ENCODE data around the gene NGFR.

Gene NGFR

GRCh38 chr17:49452201-49452600 is 42.9 kb upstream of the NGFR start:
- Mint-ChIP-seq H3K9me3 (no peaks in the 10 kb centered on the region), H3K36me3 (ENCODE audit: low read depth) (no peaks in the 10 kb centered on the region)

GRCh38 chr17:49452661-49453060 is 42.4 kb upstream of the NGFR start:
- Mint-ChIP-seq H3K36me3 (ENCODE audit: low read depth) (no peaks in the 10 kb centered on the region), H3K4me1 (peaks cover 73% of the 10 kb centered on the region), H3K9me3 (no peaks in the 10 kb centered on the region), H3K4me3 (no peak overlapping the region), H3K27me3 (ENCODE audit: low read depth, poor library complexity) (peaks cover 24% of the 10 kb centered on the region), H3K27ac (no peak overlapping the region)
- DNase-seq: no peak
- TF ChIP-seq CTCF (IDR thresholded peaks at IDR 0.05): no peak

More at GRCh38 chr17:49452201-49452600, 42.9 kb upstream of the NGFR start:
- no peak for DNase-seq
- Mint-ChIP-seq H3K27ac (no peak overlapping the region), H3K4me3 (no peak overlapping the region), H3K4me1 (peaks cover 76% of the 10 kb centered on the region), H3K27me3 (ENCODE audit: low read depth, poor library complexity) (peaks cover 27% of the 10 kb centered on the region)
- no peak for TF ChIP-seq CTCF (IDR thresholded peaks at IDR 0.05)

GRCh38 chr17:49454050-49454449 is 41.0 kb upstream of the NGFR start:
- Mint-ChIP-seq H3K9me3 (no peaks in the 10 kb centered on the region), H3K4me1 (peaks cover 70% of the 10 kb centered on the region), H3K27me3 (ENCODE audit: low read depth, poor library complexity) (peaks cover 27% of the 10 kb centered on the region), H3K36me3 (ENCODE audit: low read depth) (no peaks in the 10 kb centered on the region), H3K4me3 (no peak overlapping the region), H3K27ac (peak overlapping the region; percentile 77)
- TF ChIP-seq CTCF (IDR thresholded peaks at IDR 0.05): no peak
- DNase-seq: no peak

- Mint-ChIP-seq H3K4me3 (no peak overlapping the region), H3K27me3 (ENCODE audit: low read depth, poor library complexity) (peaks cover 27% of the 10 kb centered on the region), H3K9me3 (no peaks in the 10 kb centered on the region), H3K4me1 (peaks cover 80% of the 10 kb centered on the region), H3K27ac (no peak overlapping the region), H3K36me3 (ENCODE audit: low read depth) (no peaks in the 10 kb centered on the region)
- no peak for DNase-seq
- no peak for TF ChIP-seq CTCF (IDR thresholded peaks at IDR 0.05)
Observed at GRCh38 chr17:49455272-49455861, 39.7 kb upstream of the NGFR start.

GRCh38 chr17:49456183-49456965 is 38.7 kb upstream of the NGFR start:
- H3K27me3 Mint-ChIP-seq (ENCODE audit: low read depth, poor library complexity): peaks cover 28% of the 10 kb centered on the region
- no peaks in the 10 kb centered on the region for H3K9me3 Mint-ChIP-seq
- no peak for TF ChIP-seq CTCF (IDR thresholded peaks at IDR 0.05)
- H3K36me3 Mint-ChIP-seq (ENCODE audit: low read depth): no peaks in the 10 kb centered on the region
- DNase-seq: no peak
- H3K4me3 Mint-ChIP-seq: no peak overlapping the region
- H3K27ac Mint-ChIP-seq: peak overlapping the region; percentile 77
- H3K4me1 Mint-ChIP-seq: peaks cover 70% of the 10 kb centered on the region

Measured in nephron progenitor cell (in vitro differentiated cells).